Measurements from ENCODE around the gene HRH4.

The HRH4 gene

GRCh38 chr18:24514439-24514838 lies 54.0 kb downstream of the HRH4 start:
- TF ChIP-seq POLR2AphosphoS5 (IDR thresholded peaks at IDR 0.05; ENCODE audit: low read depth, low read length) (no peak), FOXP2 (optimal IDR thresholded peaks at IDR 0.05; ENCODE audit: borderline replicate concordance, extremely low read depth, extremely low read length, insufficient read depth) (no peak), TAF1 (IDR thresholded peaks at IDR 0.05; ENCODE audit: borderline replicate concordance, insufficient read depth, low read length) (no peak), SIN3A (IDR thresholded peaks at IDR 0.05; ENCODE audit: borderline replicate concordance, insufficient read depth, low read length) (no peak)
- TF ChIP-seq, protein P1, sequence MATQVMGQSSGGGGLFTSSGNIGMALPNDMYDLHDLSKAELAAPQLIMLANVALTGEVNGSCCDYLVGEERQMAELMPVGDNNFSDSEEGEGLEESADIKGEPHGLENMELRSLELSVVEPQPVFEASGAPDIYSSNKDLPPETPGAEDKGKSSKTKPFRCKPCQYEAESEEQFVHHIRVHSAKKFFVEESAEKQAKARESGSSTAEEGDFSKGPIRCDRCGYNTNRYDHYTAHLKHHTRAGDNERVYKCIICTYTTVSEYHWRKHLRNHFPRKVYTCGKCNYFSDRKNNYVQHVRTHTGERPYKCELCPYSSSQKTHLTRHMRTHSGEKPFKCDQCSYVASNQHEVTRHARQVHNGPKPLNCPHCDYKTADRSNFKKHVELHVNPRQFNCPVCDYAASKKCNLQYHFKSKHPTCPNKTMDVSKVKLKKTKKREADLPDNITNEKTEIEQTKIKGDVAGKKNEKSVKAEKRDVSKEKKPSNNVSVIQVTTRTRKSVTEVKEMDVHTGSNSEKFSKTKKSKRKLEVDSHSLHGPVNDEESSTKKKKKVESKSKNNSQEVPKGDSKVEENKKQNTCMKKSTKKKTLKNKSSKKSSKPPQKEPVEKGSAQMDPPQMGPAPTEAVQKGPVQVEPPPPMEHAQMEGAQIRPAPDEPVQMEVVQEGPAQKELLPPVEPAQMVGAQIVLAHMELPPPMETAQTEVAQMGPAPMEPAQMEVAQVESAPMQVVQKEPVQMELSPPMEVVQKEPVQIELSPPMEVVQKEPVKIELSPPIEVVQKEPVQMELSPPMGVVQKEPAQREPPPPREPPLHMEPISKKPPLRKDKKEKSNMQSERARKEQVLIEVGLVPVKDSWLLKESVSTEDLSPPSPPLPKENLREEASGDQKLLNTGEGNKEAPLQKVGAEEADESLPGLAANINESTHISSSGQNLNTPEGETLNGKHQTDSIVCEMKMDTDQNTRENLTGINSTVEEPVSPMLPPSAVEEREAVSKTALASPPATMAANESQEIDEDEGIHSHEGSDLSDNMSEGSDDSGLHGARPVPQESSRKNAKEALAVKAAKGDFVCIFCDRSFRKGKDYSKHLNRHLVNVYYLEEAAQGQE (IDR thresholded peaks at IDR 0.05; ENCODE audit: insufficient read depth in 1 of 2, low read depth in 2 of 2, low read length in 2 of 2), result no peak

DNA sequence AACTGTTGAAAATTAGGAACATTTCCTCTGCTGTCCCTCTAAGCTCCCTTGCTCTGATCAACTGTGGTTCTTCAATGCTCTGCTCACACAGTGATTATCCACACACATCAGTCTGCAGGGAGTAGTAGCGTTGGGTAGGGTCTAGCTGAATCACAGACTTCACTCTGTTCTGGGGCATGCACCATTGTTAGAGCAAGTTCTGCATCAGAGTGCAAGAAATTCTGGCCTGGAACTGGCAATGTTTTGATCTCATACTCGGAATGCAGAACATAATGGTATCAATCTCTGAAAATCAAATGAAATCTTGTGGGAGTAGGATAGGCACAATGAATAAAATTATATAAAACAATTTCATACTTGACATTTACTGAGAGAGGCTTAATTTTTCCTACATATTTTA lies 55.3 kb downstream of the HRH4 start:
- TF ChIP-seq TAF1 (IDR thresholded peaks at IDR 0.05; ENCODE audit: borderline replicate concordance, insufficient read depth, low read length) (no peak), POLR2AphosphoS5 (IDR thresholded peaks at IDR 0.05; ENCODE audit: low read depth, low read length) (no peak), FOXP2 (optimal IDR thresholded peaks at IDR 0.05; ENCODE audit: borderline replicate concordance, extremely low read depth, extremely low read length, insufficient read depth) (no peak), SIN3A (IDR thresholded peaks at IDR 0.05; ENCODE audit: borderline replicate concordance, insufficient read depth, low read length) (no peak)
- TF ChIP-seq, protein P1 (IDR thresholded peaks at IDR 0.05; ENCODE audit: insufficient read depth in 1 of 2, low read depth in 2 of 2, low read length in 2 of 2), result no peak

DNA sequence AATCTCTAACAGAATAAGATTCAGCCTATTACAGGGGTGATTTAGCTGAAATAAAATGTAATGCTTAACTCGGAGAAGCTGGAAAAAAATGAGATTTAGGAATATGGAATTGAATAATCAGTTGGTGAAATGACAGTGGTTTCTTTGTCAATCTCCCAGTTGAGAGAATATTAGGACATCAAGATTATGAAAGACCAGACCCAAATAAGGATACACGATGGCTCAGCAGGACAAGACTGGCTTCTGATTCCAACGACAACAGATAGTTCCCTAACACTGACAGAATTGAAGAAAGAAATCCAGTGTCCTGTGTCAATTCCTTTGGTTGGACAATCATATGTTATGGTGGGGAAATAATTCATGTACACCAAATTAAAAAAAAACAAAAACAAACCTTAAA lies 55.8 kb downstream of the HRH4 start:
- no peak for TF ChIP-seq POLR2AphosphoS5 (IDR thresholded peaks at IDR 0.05; ENCODE audit: low read depth, low read length)
- TF ChIP-seq, protein P1 (IDR thresholded peaks at IDR 0.05; ENCODE audit: insufficient read depth in 1 of 2, low read depth in 2 of 2, low read length in 2 of 2), result no peak
- TF ChIP-seq FOXP2 (optimal IDR thresholded peaks at IDR 0.05; ENCODE audit: borderline replicate concordance, extremely low read depth, extremely low read length, insufficient read depth), result no peak
- no peak for TF ChIP-seq TAF1 (IDR thresholded peaks at IDR 0.05; ENCODE audit: borderline replicate concordance, insufficient read depth, low read length)

DNA sequence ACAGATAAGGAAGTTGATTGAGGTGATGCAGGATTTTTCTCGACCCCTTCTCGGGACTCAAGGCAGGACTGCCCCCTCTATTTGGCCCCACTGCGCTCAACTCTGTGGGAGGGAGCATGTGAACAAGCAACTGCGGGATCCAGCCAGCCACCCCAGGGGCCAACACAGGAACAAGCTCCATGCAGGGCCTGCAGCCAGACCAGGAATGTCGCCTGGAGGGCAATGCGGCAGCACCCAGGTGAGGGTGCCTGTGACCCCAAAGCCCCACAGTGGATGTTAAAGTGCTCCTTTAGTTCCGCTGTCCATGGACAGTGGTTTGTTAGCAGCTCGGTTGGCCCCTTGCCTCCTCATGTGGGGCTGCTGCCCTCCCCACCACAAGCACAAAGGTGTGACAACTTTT lies 57.1 kb downstream of the HRH4 start:
- TF ChIP-seq, protein P1 (IDR thresholded peaks at IDR 0.05; ENCODE audit: insufficient read depth in 1 of 2, low read depth in 2 of 2, low read length in 2 of 2), result no peak
- TF ChIP-seq SIN3A (IDR thresholded peaks at IDR 0.05; ENCODE audit: borderline replicate concordance, insufficient read depth, low read length) (no peak), FOXP2 (optimal IDR thresholded peaks at IDR 0.05; ENCODE audit: borderline replicate concordance, extremely low read depth, extremely low read length, insufficient read depth) (no peak), POLR2AphosphoS5 (IDR thresholded peaks at IDR 0.05; ENCODE audit: low read depth, low read length) (no peak), TAF1 (IDR thresholded peaks at IDR 0.05; ENCODE audit: borderline replicate concordance, insufficient read depth, low read length) (no peak)

DNA sequence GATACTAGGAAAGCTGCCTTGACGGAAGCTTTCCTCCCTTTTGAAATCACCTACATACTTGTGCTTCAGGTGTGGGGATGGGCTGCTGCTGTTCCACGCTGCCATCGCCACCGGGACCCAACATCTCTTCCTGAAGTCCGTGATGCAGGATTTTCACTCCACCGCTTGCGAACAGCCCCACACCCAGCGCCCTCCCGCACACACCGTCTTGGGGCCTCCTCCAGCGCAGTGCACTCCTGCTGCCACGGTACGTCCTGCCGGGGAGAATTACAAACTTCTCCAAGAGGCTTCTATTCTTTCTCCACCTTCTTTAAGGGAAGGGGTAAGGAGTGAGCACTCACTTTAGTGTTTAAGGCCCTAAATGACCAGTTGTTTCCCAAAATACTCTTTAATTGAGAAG lies 58.2 kb downstream of the HRH4 start:
- TF ChIP-seq POLR2AphosphoS5 (IDR thresholded peaks at IDR 0.05; ENCODE audit: low read depth, low read length) (no peak), FOXP2 (optimal IDR thresholded peaks at IDR 0.05; ENCODE audit: borderline replicate concordance, extremely low read depth, extremely low read length, insufficient read depth) (no peak), SIN3A (IDR thresholded peaks at IDR 0.05; ENCODE audit: borderline replicate concordance, insufficient read depth, low read length) (no peak), TAF1 (IDR thresholded peaks at IDR 0.05; ENCODE audit: borderline replicate concordance, insufficient read depth, low read length) (no peak)
- TF ChIP-seq, protein P1 (IDR thresholded peaks at IDR 0.05; ENCODE audit: insufficient read depth in 1 of 2, low read depth in 2 of 2, low read length in 2 of 2), result no peak
